B cell (primary cell): ENCODE measurements around the gene PLSCR4. TPM values are rescaled to one million over a fixed set of nuclear protein-coding genes. Genes with fewer than 3 reads are reported as not detected.

Experiments used
- ATAC-seq: fragments of 200-7000 bp; cut with Tn5 transposase; one replicate; pipeline ENCODE4 v1.10.0; 2021; ENCODE audit warnings: low read depth, mild to moderate bottlenecking, moderate number of reproducible peaks, moderate library complexity
- CTCF ChIA-PET: fragments of 350-600 bp; sonication (Branson Sonifier 250); formaldehyde crosslinking; loops from one replicate; lab custom pipeline; 2021; ENCODE audit warnings: antibody characterized with exemption, inconsistent platforms; lab: Charles Lee
- POLR2A ChIA-PET: fragments of 350-600 bp; sonication (Branson Sonifier 250); formaldehyde crosslinking; loops from one replicate; lab custom pipeline; 2021; ENCODE audit warnings: antibody characterized with exemption; lab: Charles Lee
- DNase-seq: peaks from one replicate; pipeline ENCODE4 v3.0.0; 2013
- H2AFZ ChIP-seq: 2 replicates; pipeline ENCODE4 v1.6.1; 2012; ENCODE audit warnings: mild to moderate bottlenecking, low read depth, low read length; ENCODE audit not compliant: insufficient read depth, poor library complexity, severe bottlenecking
- H3K27ac ChIP-seq, 2 donors: 1 replicate in 1 of 2; 2 replicates in 1 of 2; pipeline ENCODE4 v1.5.1; 2012 to 2013; ENCODE audit warnings: low read length in 2 of 2, mild to moderate bottlenecking in 2 of 2, moderate library complexity in 1 of 2
- H3K27me3 ChIP-seq, 4 experiments: fragments of 200-600 bp in 1 of 4; sonication (generic) in 1 of 4; replicated peaks in 1 of 4; 1 replicate in 2 of 4; 2 replicates in 2 of 4; pipeline versions ENCODE4 v1.6.1 to v1.7.0; 2013 to 2016; ENCODE audit warnings: low read length in 3 of 4, mild to moderate bottlenecking in 2 of 4, mixed read lengths in 1 of 4, moderate library complexity in 1 of 4; ENCODE audit not compliant: insufficient read depth in 4 of 4, control insufficient read depth in 3 of 4; ENCODE audit errors: control extremely low read depth in 1 of 4
- H3K36me3 ChIP-seq, 2 experiments: replicated peaks in 1 of 2; 1 replicate in 1 of 2; 2 replicates in 1 of 2; pipeline versions ENCODE4 v1.6.1 to v1.7.1; 2013; ENCODE audit warnings: low read length in 1 of 2; ENCODE audit not compliant: insufficient read depth in 2 of 2, control insufficient read depth in 1 of 2; ENCODE audit errors: control extremely low read depth in 1 of 2, extremely low read depth in 1 of 2
- H3K4me1 ChIP-seq, 2 donors: fragments of 200-600 bp in 1 of 2; sonication (generic) in 1 of 2; 1 replicate in 1 of 2; 2 replicates in 1 of 2; pipeline versions ENCODE4 v1.5.1 to v1.6.1; 2013 to 2017; ENCODE audit warnings: low read length in 2 of 2; ENCODE audit not compliant: control insufficient read depth in 2 of 2, insufficient read depth in 2 of 2
- H3K4me2 ChIP-seq: replicated peaks from 2 replicates; pipeline ENCODE3; 2012; ENCODE audit warnings: mild to moderate bottlenecking, low read depth, low read length; ENCODE audit not compliant: poor library complexity, severe bottlenecking
- H3K4me3 ChIP-seq, 5 experiments: fragments of 200-600 bp in 1 of 5; sonication (generic) in 1 of 5; 1 replicate in 3 of 5; 2 replicates in 2 of 5; pipeline versions ENCODE4 v1.5.1 to v1.7.0; 2011 to 2016; ENCODE audit warnings: low read length in 4 of 5, mild to moderate bottlenecking in 4 of 5, low read depth in 2 of 5, control low read depth in 1 of 5, moderate library complexity in 1 of 5; ENCODE audit not compliant: insufficient read depth in 1 of 5; ENCODE audit errors: control extremely low read depth in 1 of 5, extremely low read depth in 1 of 5
- H3K79me2 ChIP-seq: fragments of 200-600 bp; sonication (generic); one replicate; pipeline ENCODE4 v1.6.0; 2016; ENCODE audit warnings: low read length; ENCODE audit not compliant: control insufficient read depth, insufficient read depth
- H3K9ac ChIP-seq: fragments of 200-600 bp; sonication (generic); 2 replicates; pipeline ENCODE4 v1.6.1; 2017; ENCODE audit warnings: mild to moderate bottlenecking, low read length, moderate library complexity
- H3K9me3 ChIP-seq, 3 donors: one replicate each; pipeline versions ENCODE4 v1.6.1 to v1.7.1; 2013; ENCODE audit warnings: low read length in 2 of 3; ENCODE audit not compliant: control insufficient read depth in 2 of 3, insufficient read depth in 1 of 3; ENCODE audit errors: control extremely low read depth in 1 of 3
- H4K20me1 ChIP-seq: 2 replicates; pipeline ENCODE4 v1.6.0; 2012; ENCODE audit warnings: mild to moderate bottlenecking, low read length; ENCODE audit not compliant: insufficient read depth, control insufficient read depth, poor library complexity, severe bottlenecking
- H3K27ac Mint-ChIP-seq: one replicate; pipeline ENCODE4 v1.8.0; 2021; ENCODE audit warnings: mixed read lengths
- H3K27me3 Mint-ChIP-seq: one replicate; pipeline ENCODE4 v1.8.0; 2021; ENCODE audit warnings: mixed read lengths
- H3K4me1 Mint-ChIP-seq: one replicate; pipeline ENCODE4 v1.8.0; 2021; ENCODE audit warnings: mixed read lengths
- H3K4me3 Mint-ChIP-seq: one replicate; pipeline ENCODE4 v1.8.0; 2021; ENCODE audit warnings: mixed read lengths
- H3K9me3 Mint-ChIP-seq: one replicate; pipeline ENCODE4 v1.8.0; 2022; ENCODE audit warnings: mixed read lengths; ENCODE audit not compliant: insufficient read depth
- CTCF ChIP-seq: fragments of 200-600 bp; IDR thresholded peaks from one replicate; pipeline ENCODE4 v1.8.0; 2022; ENCODE audit warnings: antibody characterized with exemption, mild to moderate bottlenecking
- EZH2 ChIP-seq: IDR thresholded peaks from 2 replicates; pipeline ENCODE4 v1.6.1; 2012; ENCODE audit warnings: borderline replicate concordance, low read depth, mild to moderate bottlenecking, moderate library complexity, low read length; ENCODE audit not compliant: insufficient read depth, poor library complexity, severe bottlenecking
- WGBS: methylation state at CpG from one replicate; pipeline ENCODE4 v1.1.5; 2013; ENCODE audit warnings: missing lambda C conversion rate; ENCODE audit not compliant: insufficient coverage; 5-methylcytosine and 5-hydroxymethylcytosine counted together
- intact Hi-C: fragments of 100-400 bp; cut with micrococcal nuclease; formaldehyde crosslinking; loops from one replicate; pipeline ENCODE4 v1.10.0; 2022
- polyA plus RNA-seq: library from polyadenylated mRNA; depleted of rRNA; stranded (reverse); fragments of >200 nt; gene quantifications from 2 replicates; pipeline ENCODE4 v1.2.3, GENCODE V29; 2012
- total RNA-seq, 2 donors: library from RNA; stranded (reverse); fragments of 120-200 nt in 1 of 2; gene quantifications; 1 replicate in 1 of 2; 2 replicates in 1 of 2; pipeline versions ENCODE4 v1.2.3 to v1.2.4, GENCODE V29; 2013 to 2022

Gene PLSCR4
- total and polyA plus RNA-seq, 2 donors (not counting 1 experiment from before 2014, with no cell fraction given) = not detected

GRCh38 chr3:146279951-146280350 lies 29.0 kb upstream of the PLSCR4 start:
- H3K9me3 Mint-ChIP-seq = no peaks in the 10 kb centered on the region
- WGBS = 100% methylated on average over 2 of the region's 3 CpGs
- Histone ChIP-seq H3K9ac (no peak overlapping the region), H3K27ac (no peak overlapping the region), H3K4me2 (no peak overlapping the region), H3K36me3 (no peaks in the 10 kb centered on the region), H3K4me3 (no peak overlapping the region), H3K4me1 (no peaks in the 10 kb centered on the region), H4K20me1 (no peaks in the 10 kb centered on the region), H2AFZ (no peak overlapping the region), H3K79me2 (no peaks in the 10 kb centered on the region), H3K27me3 (no peaks in the 10 kb centered on the region), H3K9me3 (no peaks in the 10 kb centered on the region)
- intact Hi-C loops = no loop called here
- ChIA-PET CTCF (no interaction called here), POLR2A (no interaction called here)
- no peak for TF ChIP-seq CTCF
- TF ChIP-seq EZH2 = no peak
- ATAC-seq (no peak), DNase-seq (no peak)
- no peak overlapping the region for H3K4me3 Mint-ChIP-seq
- H3K27me3 Mint-ChIP-seq = no peaks in the 10 kb centered on the region
- H3K4me1 Mint-ChIP-seq = no peaks in the 10 kb centered on the region
- H3K27ac Mint-ChIP-seq = no peak overlapping the region

GRCh38 chr3:146279013-146279412 lies 28.1 kb upstream of the PLSCR4 start:
- no peaks in the 10 kb centered on the region for H3K4me1 ChIP-seq
- TF ChIP-seq CTCF (no peak), EZH2 (no peak)
- no peaks in the 10 kb centered on the region for H3K9me3 Mint-ChIP-seq

More at GRCh38 chr3:146279013-146279412, 28.1 kb upstream of the PLSCR4 start:
- ATAC-seq = no peak
- H3K4me2 ChIP-seq = no peak overlapping the region
- H3K4me1 Mint-ChIP-seq = no peaks in the 10 kb centered on the region
- H2AFZ ChIP-seq = no peak overlapping the region
- intact Hi-C loops = no loop called here
- ChIA-PET CTCF (no interaction called here), POLR2A (no interaction called here)
- no peak overlapping the region for H3K4me3 ChIP-seq
- H3K79me2 ChIP-seq = no peaks in the 10 kb centered on the region
- DNase-seq = no peak
- H3K4me3 Mint-ChIP-seq = no peak overlapping the region
- no peaks in the 10 kb centered on the region for H3K36me3 ChIP-seq
- H3K27me3 Mint-ChIP-seq = no peaks in the 10 kb centered on the region
- no peaks in the 10 kb centered on the region for H4K20me1 ChIP-seq
- WGBS = no CpG with 5 or more reads among the region's 2 CpGs
- H3K27me3 ChIP-seq = no peaks in the 10 kb centered on the region
- H3K27ac Mint-ChIP-seq = no peak overlapping the region
- H3K9ac ChIP-seq = no peak overlapping the region
- H3K27ac ChIP-seq = no peak overlapping the region
- no peaks in the 10 kb centered on the region for H3K9me3 ChIP-seq
